Measurements from ENCODE around the gene PKD2L2.

DNA sequence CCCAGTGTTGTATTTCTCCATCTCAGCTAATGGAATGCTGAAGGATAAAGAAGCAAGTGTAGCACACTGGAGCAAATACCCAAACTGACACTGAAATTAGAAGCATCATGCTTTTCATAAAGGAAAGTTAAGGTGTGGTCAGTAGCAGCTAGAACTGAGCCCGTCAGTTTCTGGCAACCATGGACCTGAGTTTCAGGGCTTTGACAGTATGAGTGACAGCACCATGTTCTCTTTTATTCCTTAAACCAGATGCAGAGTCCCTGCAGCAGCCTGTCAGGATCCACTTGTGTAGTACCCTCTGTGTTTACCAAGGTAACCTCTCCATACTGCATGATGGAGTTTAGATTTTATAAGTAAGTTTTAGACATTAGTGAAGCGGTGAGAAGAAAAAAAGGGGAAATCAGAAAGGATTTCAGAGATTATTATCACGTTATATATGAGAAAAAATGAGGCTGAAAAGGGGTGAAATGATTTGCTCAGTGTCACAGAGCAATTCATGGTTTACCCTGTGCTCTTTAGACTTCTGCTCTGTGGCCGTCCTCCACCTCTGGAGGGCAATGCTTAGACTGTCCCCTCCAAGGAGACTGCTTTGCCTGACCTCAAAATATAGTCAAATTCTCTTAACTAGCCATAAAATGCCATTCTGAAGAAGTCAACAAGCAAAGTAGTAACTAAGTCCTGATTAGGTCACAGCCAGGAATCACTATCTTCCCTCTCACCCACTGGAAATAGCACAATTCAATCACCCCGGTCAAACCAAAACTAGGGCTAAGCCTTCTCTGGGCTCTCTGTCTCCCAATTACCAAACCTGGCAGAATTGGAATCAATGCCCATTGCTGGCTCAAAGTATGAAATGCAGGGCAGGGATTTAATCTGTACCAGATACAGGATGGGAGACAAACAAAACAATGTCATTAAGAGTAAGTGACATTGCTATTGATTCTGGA, 32.1 kb upstream of the PKD2L2 start:
- TF ChIP-seq POLR2AphosphoS5 (IDR thresholded peaks at IDR 0.05; ENCODE audit: low read depth, low read length), result no peak
- TF ChIP-seq, protein P1, sequence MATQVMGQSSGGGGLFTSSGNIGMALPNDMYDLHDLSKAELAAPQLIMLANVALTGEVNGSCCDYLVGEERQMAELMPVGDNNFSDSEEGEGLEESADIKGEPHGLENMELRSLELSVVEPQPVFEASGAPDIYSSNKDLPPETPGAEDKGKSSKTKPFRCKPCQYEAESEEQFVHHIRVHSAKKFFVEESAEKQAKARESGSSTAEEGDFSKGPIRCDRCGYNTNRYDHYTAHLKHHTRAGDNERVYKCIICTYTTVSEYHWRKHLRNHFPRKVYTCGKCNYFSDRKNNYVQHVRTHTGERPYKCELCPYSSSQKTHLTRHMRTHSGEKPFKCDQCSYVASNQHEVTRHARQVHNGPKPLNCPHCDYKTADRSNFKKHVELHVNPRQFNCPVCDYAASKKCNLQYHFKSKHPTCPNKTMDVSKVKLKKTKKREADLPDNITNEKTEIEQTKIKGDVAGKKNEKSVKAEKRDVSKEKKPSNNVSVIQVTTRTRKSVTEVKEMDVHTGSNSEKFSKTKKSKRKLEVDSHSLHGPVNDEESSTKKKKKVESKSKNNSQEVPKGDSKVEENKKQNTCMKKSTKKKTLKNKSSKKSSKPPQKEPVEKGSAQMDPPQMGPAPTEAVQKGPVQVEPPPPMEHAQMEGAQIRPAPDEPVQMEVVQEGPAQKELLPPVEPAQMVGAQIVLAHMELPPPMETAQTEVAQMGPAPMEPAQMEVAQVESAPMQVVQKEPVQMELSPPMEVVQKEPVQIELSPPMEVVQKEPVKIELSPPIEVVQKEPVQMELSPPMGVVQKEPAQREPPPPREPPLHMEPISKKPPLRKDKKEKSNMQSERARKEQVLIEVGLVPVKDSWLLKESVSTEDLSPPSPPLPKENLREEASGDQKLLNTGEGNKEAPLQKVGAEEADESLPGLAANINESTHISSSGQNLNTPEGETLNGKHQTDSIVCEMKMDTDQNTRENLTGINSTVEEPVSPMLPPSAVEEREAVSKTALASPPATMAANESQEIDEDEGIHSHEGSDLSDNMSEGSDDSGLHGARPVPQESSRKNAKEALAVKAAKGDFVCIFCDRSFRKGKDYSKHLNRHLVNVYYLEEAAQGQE (IDR thresholded peaks at IDR 0.05; ENCODE audit: insufficient read depth in 1 of 2, low read depth in 2 of 2, low read length in 2 of 2), result no peak
- TF ChIP-seq SIN3A (IDR thresholded peaks at IDR 0.05; ENCODE audit: borderline replicate concordance, insufficient read depth, low read length), result no peak
